Middle frontal gyrus (tissue), 1 donor: ENCODE measurements around the gene LIMS1.
"Not testable (repeated sequence)": the region's sequence is repeated elsewhere in the genome, so short reads cannot be mapped to it uniquely, and the experiment has no call there.

Experiments
- DNase-seq: peaks from one replicate; pipeline ENCODE4 v3.0.0-alpha.2; 2015; ENCODE audit warnings: low spot score; ENCODE audit errors: extremely low spot score

The LIMS1 gene

GRCh38 chr2:108585436-108585835, 51.2 kb downstream of the LIMS1 start:
- DNase-seq, result no peak

GRCh38 chr2:108586116-108586515, 51.8 kb downstream of the LIMS1 start:
- no peak for DNase-seq

- no peak for DNase-seq
These were observed 52.4 kb downstream of the LIMS1 start for GRCh38 chr2:108586631-108587030.

GRCh38 chr2:108587621-108588020, 53.4 kb downstream of the LIMS1 start:
- DNase-seq, result no peak

- DNase-seq, result no peak
These were observed 53.9 kb downstream of the LIMS1 start for GRCh38 chr2:108588070-108588668.

GRCh38 chr2:108589372-108589771, 55.1 kb downstream of the LIMS1 start:
- DNase-seq, result no peak

GRCh38 chr2:108589781-108590180, 55.5 kb downstream of the LIMS1 start:
- no peak for DNase-seq

GRCh38 chr2:108591163-108591562, 56.9 kb downstream of the LIMS1 start:
- no peak for DNase-seq

GRCh38 chr2:108593547-108594098, 59.4 kb downstream of the LIMS1 start:
- DNase-seq, result no peak

GRCh38 chr2:108594132-108594981, 60.1 kb downstream of the LIMS1 start:
- DNase-seq, result peak; percentile 24

GRCh38 chr2:108594982-108595464, 60.8 kb downstream of the LIMS1 start:
- no peak for DNase-seq

- not testable (repeated sequence) for DNase-seq
These were observed 61.5 kb downstream of the LIMS1 start for GRCh38 chr2:108595771-108596170.

GRCh38 chr2:108597105-108597744, 63.0 kb downstream of the LIMS1 start:
- DNase-seq, result not testable (repeated sequence)

GRCh38 chr2:108601199-108601598, 66.9 kb downstream of the LIMS1 start:
- not testable (repeated sequence) for DNase-seq

GRCh38 chr2:108602422-108602821, 68.2 kb downstream of the LIMS1 start:
- DNase-seq, result no peak

GRCh38 chr2:108604196-108604595, 69.9 kb downstream of the LIMS1 start:
- no peak for DNase-seq

GRCh38 chr2:108605947-108606346, 71.7 kb downstream of the LIMS1 start:
- DNase-seq, result no peak

GRCh38 chr2:108607706-108608301, 73.5 kb downstream of the LIMS1 start:
- DNase-seq, result no peak

- DNase-seq, result no peak
These were observed 76.8 kb downstream of the LIMS1 start for GRCh38 chr2:108611021-108611420.

- DNase-seq, result no peak
These were observed 77.9 kb downstream of the LIMS1 start for GRCh38 chr2:108612153-108612513.

- no peak for DNase-seq
These were observed 78.4 kb downstream of the LIMS1 start for GRCh38 chr2:108612514-108613183.
